Chondrocyte (in vitro differentiated cells): ENCODE data around the gene ZNF593OS. TPM values are rescaled to one million over a fixed set of nuclear protein-coding genes. Genes with fewer than 3 reads are reported as not detected.
A peak's percentile ranks its signal among the peaks of the same experiment; 100 is the strongest.

Source experiments
- DNase-seq: peaks from one replicate; pipeline ENCODE4 v3.0.0; 2021; ENCODE audit warnings: mixed read lengths, low spot score
- H3K27ac Mint-ChIP-seq: one replicate; pipeline ENCODE4 v1.8.0; 2021; ENCODE audit warnings: mild to moderate bottlenecking, moderate library complexity, mixed read lengths; ENCODE audit not compliant: unreplicated experiment
- H3K27me3 Mint-ChIP-seq: 2 replicates; pipeline ENCODE4 v1.8.0; 2021; ENCODE audit warnings: low read depth, mixed read lengths
- H3K36me3 Mint-ChIP-seq: 2 replicates; pipeline ENCODE4 v1.8.0; 2021; ENCODE audit warnings: low read depth, mixed read lengths
- H3K4me1 Mint-ChIP-seq: 2 replicates; pipeline ENCODE4 v1.8.0; 2021; ENCODE audit warnings: low read depth, mild to moderate bottlenecking, mixed read lengths
- H3K4me3 Mint-ChIP-seq: one replicate; pipeline ENCODE4 v1.8.0; 2021; ENCODE audit warnings: mild to moderate bottlenecking, moderate library complexity, mixed read lengths; ENCODE audit not compliant: unreplicated experiment
- H3K9me3 Mint-ChIP-seq: 2 replicates; pipeline ENCODE4 v1.8.0; 2021; ENCODE audit warnings: low read depth, mixed read lengths
- total RNA-seq: library from RNA; stranded (reverse); gene quantifications from 3 replicates; pipeline ENCODE4 v1.2.1, GENCODE V29; 2021
- TF ChIP-seq, protein P1 (sequence below): fragments of 200-600 bp; sonication (generic); IDR thresholded peaks from 2 replicates; pipeline ENCODE4 v1.5.0; 2021; ENCODE audit warnings: antibody characterized with exemption, mild to moderate bottlenecking, moderate library complexity

The ZNF593OS gene
- total RNA-seq, 1 donor from 2014 or later, result not detected

DNA sequence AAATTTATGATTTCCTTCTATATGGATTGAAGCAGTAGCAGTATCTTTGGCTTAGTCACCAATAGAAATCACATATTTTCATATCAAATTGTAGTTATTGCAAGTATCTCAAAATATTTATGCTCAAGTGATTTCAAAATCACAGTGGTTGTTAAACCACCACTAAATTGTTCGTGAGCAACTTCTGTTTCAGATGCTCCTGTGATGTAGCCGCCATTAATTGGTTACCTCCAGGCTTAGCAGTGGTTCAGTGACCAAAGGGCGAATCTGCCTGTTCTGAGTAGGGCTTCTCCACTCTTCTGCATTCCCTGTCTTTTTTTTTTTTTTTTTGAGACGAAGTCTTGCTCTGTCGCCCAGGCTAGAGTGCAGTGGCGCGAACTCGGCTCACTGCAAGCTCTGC lies 3.7 kb upstream of the ZNF593OS start:
- Mint-ChIP-seq H3K27ac (no peak overlapping the region), H3K27me3 (no peaks in the 10 kb centered on the region), H3K4me1 (peaks cover 8% of the 10 kb centered on the region), H3K36me3 (no peaks in the 10 kb centered on the region), H3K4me3 (no peak overlapping the region), H3K9me3 (no peaks in the 10 kb centered on the region)
- TF ChIP-seq, protein P1, sequence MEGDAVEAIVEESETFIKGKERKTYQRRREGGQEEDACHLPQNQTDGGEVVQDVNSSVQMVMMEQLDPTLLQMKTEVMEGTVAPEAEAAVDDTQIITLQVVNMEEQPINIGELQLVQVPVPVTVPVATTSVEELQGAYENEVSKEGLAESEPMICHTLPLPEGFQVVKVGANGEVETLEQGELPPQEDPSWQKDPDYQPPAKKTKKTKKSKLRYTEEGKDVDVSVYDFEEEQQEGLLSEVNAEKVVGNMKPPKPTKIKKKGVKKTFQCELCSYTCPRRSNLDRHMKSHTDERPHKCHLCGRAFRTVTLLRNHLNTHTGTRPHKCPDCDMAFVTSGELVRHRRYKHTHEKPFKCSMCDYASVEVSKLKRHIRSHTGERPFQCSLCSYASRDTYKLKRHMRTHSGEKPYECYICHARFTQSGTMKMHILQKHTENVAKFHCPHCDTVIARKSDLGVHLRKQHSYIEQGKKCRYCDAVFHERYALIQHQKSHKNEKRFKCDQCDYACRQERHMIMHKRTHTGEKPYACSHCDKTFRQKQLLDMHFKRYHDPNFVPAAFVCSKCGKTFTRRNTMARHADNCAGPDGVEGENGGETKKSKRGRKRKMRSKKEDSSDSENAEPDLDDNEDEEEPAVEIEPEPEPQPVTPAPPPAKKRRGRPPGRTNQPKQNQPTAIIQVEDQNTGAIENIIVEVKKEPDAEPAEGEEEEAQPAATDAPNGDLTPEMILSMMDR, result no peak
- no peak for DNase-seq

DNA sequence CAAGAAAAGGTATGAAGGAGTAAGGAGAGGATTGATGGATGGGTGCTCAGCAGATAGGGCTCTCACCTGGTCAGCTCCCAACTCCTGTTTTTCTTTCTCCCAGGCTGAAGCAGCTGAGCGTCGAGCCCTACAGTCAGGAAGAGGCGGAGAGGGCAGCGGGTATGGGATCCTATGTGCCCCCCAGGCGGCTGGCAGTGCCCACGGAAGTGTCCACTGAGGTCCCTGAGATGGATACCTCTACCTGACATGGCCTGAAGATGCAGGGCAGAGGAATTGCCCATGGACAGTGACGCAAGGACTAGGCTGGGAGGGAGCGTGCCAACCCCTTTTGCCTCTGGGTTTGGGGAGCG lies 1.2 kb downstream of the ZNF593OS start:
- Mint-ChIP-seq H3K4me1 (peaks cover 11% of the 10 kb centered on the region), H3K27me3 (no peaks in the 10 kb centered on the region), H3K4me3 (peak overlapping the region; percentile 88), H3K36me3 (no peaks in the 10 kb centered on the region), H3K27ac (peak overlapping the region; percentile 82), H3K9me3 (no peaks in the 10 kb centered on the region)
- TF ChIP-seq, protein P1, result no peak
- no peak for DNase-seq

DNA sequence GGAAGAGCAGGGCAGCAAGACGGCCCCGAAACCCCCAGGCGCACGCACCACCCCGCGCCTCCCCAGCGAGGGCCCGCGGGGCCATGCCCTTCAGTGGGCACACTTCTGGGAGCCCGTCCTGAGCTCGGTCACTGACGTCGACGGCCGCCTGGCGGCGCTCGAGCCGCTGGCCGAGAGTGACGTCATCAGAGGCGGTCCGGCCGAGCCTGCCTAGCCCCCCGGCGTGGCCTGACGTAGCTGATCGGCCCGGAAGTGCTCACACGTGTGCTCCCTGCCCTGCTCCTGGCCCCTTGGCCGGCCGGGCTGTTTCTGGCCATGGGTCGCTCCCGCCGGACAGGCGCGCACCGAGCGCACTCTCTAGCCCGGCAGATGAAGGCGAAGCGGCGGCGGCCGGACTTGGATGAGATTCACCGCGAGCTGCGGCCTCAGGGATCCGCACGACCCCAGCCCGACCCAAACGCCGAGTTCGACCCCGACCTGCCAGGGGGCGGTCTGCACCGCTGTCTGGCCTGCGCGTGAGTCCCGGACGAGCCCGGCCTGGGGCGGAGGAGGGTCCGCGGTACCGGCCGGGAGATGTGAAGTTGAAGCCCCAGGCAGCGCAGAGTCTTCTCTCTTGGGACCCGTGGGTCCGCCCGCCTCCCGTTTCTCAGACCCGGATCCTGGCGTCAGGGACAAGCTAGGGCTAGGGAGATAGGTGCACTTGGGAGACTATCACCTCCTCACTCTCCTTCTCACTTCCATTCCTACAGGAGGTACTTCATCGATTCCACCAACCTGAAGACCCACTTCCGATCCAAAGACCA lies 1.8 kb downstream of the ZNF593OS start, which contains the start of gene ZNF593:
TSS of gene ZNF593 (plus strand) at position 240 of the 803 bp plus-strand sequence. CDS start at position 316, 76 bp downstream.
- Mint-ChIP-seq H3K4me1 (peaks cover 11% of the 10 kb centered on the region), H3K4me3 (peak within 1 kb of the TSS; percentile 88), H3K27me3 (no peaks in the 10 kb centered on the region), H3K36me3 (no peaks in the 10 kb centered on the region), H3K9me3 (no peaks in the 10 kb centered on the region), H3K27ac (peak within 1 kb of the TSS; percentile 82)
- TF ChIP-seq, protein P1, result peak; percentile 97
- peak; percentile 95 for DNase-seq

DNA sequence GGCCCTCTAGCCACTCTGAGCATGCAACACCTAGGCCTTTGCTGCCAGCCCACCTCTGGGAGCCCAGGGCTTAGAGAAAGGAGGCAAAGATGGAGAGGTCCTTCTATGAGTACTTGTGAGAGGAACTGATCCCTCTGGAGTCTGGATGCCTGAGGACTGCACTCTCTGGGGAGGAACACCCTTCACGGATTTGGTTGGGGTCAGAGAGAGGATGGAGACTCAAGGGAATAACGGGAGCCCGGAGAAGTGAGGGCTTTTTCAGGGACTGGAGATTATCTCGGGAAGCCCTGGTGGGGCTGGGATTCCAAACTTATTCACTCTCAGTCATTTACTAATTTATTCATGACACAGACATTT lies 2.5 kb downstream of the ZNF593OS start:
- H3K27ac Mint-ChIP-seq, result no peak overlapping the region

DNA sequence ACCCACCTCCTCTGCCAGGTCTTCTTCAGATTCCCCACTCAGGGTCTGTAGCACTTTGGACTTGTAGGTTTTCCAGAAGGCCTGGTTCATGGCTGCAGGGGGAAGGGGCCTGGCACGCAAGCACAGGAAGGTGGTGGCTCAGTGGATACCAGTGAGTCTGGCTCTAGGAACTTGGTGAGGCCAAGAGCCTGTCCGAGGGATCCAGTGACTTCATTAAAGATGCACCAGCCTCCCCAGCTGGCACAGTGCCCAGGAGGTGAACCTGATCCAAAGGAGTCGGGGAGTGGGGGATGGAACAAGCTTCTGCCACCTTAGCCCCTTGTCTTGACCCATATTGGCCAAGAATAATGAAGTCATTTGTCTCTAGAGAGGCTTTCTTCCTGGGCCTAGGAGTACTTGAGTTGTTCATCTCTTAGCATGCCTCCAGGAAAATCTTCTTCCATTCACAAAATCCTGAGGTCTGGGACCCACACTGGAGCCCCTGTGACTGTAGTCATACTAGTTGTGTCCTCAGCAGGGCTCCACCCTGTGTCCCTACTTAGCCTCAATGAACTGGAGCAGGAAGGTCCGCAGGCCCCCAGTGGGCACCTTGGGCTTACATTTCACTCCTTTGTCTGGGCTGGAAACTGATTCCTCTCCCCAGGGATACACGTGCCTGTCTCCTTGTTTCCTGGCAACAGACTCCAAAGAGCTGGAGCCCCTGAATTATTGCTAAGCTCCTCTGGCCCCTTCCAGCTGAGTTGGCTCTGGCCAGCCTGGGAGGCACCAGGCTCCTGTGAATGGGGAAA lies 3.0 kb downstream of the ZNF593OS start, which contains the start of gene C1orf232:
TSS of gene C1orf232 (minus strand) at position 554 of the 788 bp plus-strand sequence. CDS start at position 90, 464 bp downstream.
- no peaks in the 10 kb centered on the region for H3K9me3 Mint-ChIP-seq
- peak within 1 kb of the TSS; percentile 82 for H3K27ac Mint-ChIP-seq
- TF ChIP-seq, protein P1, result no peak
- peak within 1 kb of the TSS; percentile 88 for H3K4me3 Mint-ChIP-seq
- no peaks in the 10 kb centered on the region for H3K27me3 Mint-ChIP-seq
- no peaks in the 10 kb centered on the region for H3K36me3 Mint-ChIP-seq
- no peak for DNase-seq
- peaks cover 14% of the 10 kb centered on the region for H3K4me1 Mint-ChIP-seq

More for the DNA sequence above, 2.5 kb downstream of the ZNF593OS start:
- no peak for DNase-seq
- Mint-ChIP-seq H3K4me3 (peak overlapping the region; percentile 88), H3K36me3 (no peaks in the 10 kb centered on the region), H3K4me1 (peaks cover 14% of the 10 kb centered on the region), H3K9me3 (no peaks in the 10 kb centered on the region), H3K27me3 (no peaks in the 10 kb centered on the region)
- TF ChIP-seq, protein P1, result no peak
